Measurements from ENCODE around the gene HAUS5. TPM values are rescaled to one million over a fixed set of nuclear protein-coding genes. Genes with fewer than 3 reads are reported as not detected.

Gene HAUS5
- total RNA-seq, 1 donor from 2014 or later = 12.3 TPM

- H3K36me3 ChIP-seq (ENCODE audit: control insufficient read depth, insufficient read depth, low read length) = no peaks in the 10 kb centered on the region
- H3K27me3 ChIP-seq (ENCODE audit: control insufficient read depth, insufficient read depth, low read length) = no peaks in the 10 kb centered on the region
- H3K4me3 ChIP-seq (ENCODE audit: low read depth, low read length) = no peak overlapping the region
- no peak for TF ChIP-seq CTCF (IDR thresholded peaks at IDR 0.05; ENCODE audit: insufficient read depth, low read length, poor library complexity, severe bottlenecking)
- DNase-seq (ENCODE audit: low read depth) = no peak
Observed at GRCh38 chr19:35622750-35623149, 10.2 kb downstream of the HAUS5 start.

GRCh38 chr19:35623327-35624010, 10.9 kb downstream of the HAUS5 start:
- no peak for TF ChIP-seq CTCF (IDR thresholded peaks at IDR 0.05; ENCODE audit: insufficient read depth, low read length, poor library complexity, severe bottlenecking)
- no peaks in the 10 kb centered on the region for H3K36me3 ChIP-seq (ENCODE audit: control insufficient read depth, insufficient read depth, low read length)
- no peak overlapping the region for H3K4me3 ChIP-seq (ENCODE audit: low read depth, low read length)
- H3K27me3 ChIP-seq (ENCODE audit: control insufficient read depth, insufficient read depth, low read length) = no peaks in the 10 kb centered on the region
- DNase-seq (ENCODE audit: low read depth) = no peak

- H3K27me3 ChIP-seq (ENCODE audit: control insufficient read depth, insufficient read depth, low read length) = no peaks in the 10 kb centered on the region
- DNase-seq (ENCODE audit: low read depth) = no peak
- no peak for TF ChIP-seq CTCF (IDR thresholded peaks at IDR 0.05; ENCODE audit: insufficient read depth, low read length, poor library complexity, severe bottlenecking)
- peaks cover 3% of the 10 kb centered on the region for H3K36me3 ChIP-seq (ENCODE audit: control insufficient read depth, insufficient read depth, low read length)
- peak overlapping the region; percentile 100 for H3K4me3 ChIP-seq (ENCODE audit: low read depth, low read length)
Observed at GRCh38 chr19:35628264-35628564, 15.7 kb downstream of the HAUS5 start.

- peak; percentile 96 for DNase-seq (ENCODE audit: low read depth)
- TF ChIP-seq CTCF (IDR thresholded peaks at IDR 0.05; ENCODE audit: insufficient read depth, low read length, poor library complexity, severe bottlenecking) = no peak
- H3K36me3 ChIP-seq (ENCODE audit: control insufficient read depth, insufficient read depth, low read length) = peaks cover 3% of the 10 kb centered on the region
- no peaks in the 10 kb centered on the region for H3K27me3 ChIP-seq (ENCODE audit: control insufficient read depth, insufficient read depth, low read length)
- peak within 1 kb of the TSS; percentile 100 for H3K4me3 ChIP-seq (ENCODE audit: low read depth, low read length)
Observed at GRCh38 chr19:35628565-35629331, 16.2 kb downstream of the HAUS5 start, which contains the start of gene RBM42. Gene RBM42 (plus strand): TSS chr19:35629036. CDS start chr19:35629154, 118 bp downstream.

GRCh38 chr19:35629332-35629633, 16.7 kb downstream of the HAUS5 start:
- Histone ChIP-seq H3K36me3 (ENCODE audit: control insufficient read depth, insufficient read depth, low read length) (peaks cover 3% of the 10 kb centered on the region), H3K27me3 (ENCODE audit: control insufficient read depth, insufficient read depth, low read length) (no peaks in the 10 kb centered on the region), H3K4me3 (ENCODE audit: low read depth, low read length) (peak overlapping the region; percentile 100)
- no peak for TF ChIP-seq CTCF (IDR thresholded peaks at IDR 0.05; ENCODE audit: insufficient read depth, low read length, poor library complexity, severe bottlenecking)
- DNase-seq (ENCODE audit: low read depth) = no peak
